ENCODE measurements around the gene EPN1.
"Not testable (repeated sequence)": the region's sequence is repeated elsewhere in the genome, so short reads cannot be mapped to it uniquely, and the experiment has no call there.

The EPN1 gene

GRCh38 chr19:55720214-55720746 is 45.3 kb downstream of the EPN1 start:
- no peak overlapping the region for H3K27ac ChIP-seq (ENCODE audit: insufficient read depth, low read depth, low read length, poor library complexity, severe bottlenecking)
- no peaks in the 10 kb centered on the region for H3K9me3 ChIP-seq (ENCODE audit: control insufficient read depth, low read length)
- H3K4me1 ChIP-seq (ENCODE audit: control insufficient read depth, insufficient read depth, low read length) = no peaks in the 10 kb centered on the region
- H3K4me3 ChIP-seq (ENCODE audit: insufficient read depth, low read depth, low read length) = no peak overlapping the region
- no peaks in the 10 kb centered on the region for H3K36me3 ChIP-seq (ENCODE audit: control insufficient read depth, insufficient read depth, low read length)
- no peaks in the 10 kb centered on the region for H3K27me3 ChIP-seq (ENCODE audit: control insufficient read depth, insufficient read depth, low read length, poor library complexity, severe bottlenecking)
- WGBS, 2 experiments = 52 to 62% methylated on average over 4 to 5 of the region's 5 CpGs

- H3K9me3 ChIP-seq (ENCODE audit: control insufficient read depth, low read length) = no peaks in the 10 kb centered on the region
- H3K27ac ChIP-seq (ENCODE audit: insufficient read depth, low read depth, low read length, poor library complexity, severe bottlenecking) = no peak overlapping the region
- no peaks in the 10 kb centered on the region for H3K36me3 ChIP-seq (ENCODE audit: control insufficient read depth, insufficient read depth, low read length)
- WGBS, 2 experiments = 75 to 78% methylated on average over 3 of the region's 3 CpGs
- no peaks in the 10 kb centered on the region for H3K27me3 ChIP-seq (ENCODE audit: control insufficient read depth, insufficient read depth, low read length, poor library complexity, severe bottlenecking)
- H3K4me3 ChIP-seq (ENCODE audit: insufficient read depth, low read depth, low read length) = no peak overlapping the region
- H3K4me1 ChIP-seq (ENCODE audit: control insufficient read depth, insufficient read depth, low read length) = no peaks in the 10 kb centered on the region
Observed at GRCh38 chr19:55720801-55721200, 45.8 kb downstream of the EPN1 start.

GRCh38 chr19:55723491-55723890 is 48.5 kb downstream of the EPN1 start:
- no peaks in the 10 kb centered on the region for H3K9me3 ChIP-seq (ENCODE audit: control insufficient read depth, low read length)
- H3K27ac ChIP-seq (ENCODE audit: insufficient read depth, low read depth, low read length, poor library complexity, severe bottlenecking) = no peak overlapping the region
- H3K36me3 ChIP-seq (ENCODE audit: control insufficient read depth, insufficient read depth, low read length) = no peaks in the 10 kb centered on the region
- H3K27me3 ChIP-seq (ENCODE audit: control insufficient read depth, insufficient read depth, low read length, poor library complexity, severe bottlenecking) = no peaks in the 10 kb centered on the region
- H3K4me1 ChIP-seq (ENCODE audit: control insufficient read depth, insufficient read depth, low read length) = no peaks in the 10 kb centered on the region
- 68 to 81% methylated on average over 8 of the region's 8 CpGs for WGBS, 2 experiments
- no peak overlapping the region for H3K4me3 ChIP-seq (ENCODE audit: insufficient read depth, low read depth, low read length)

GRCh38 chr19:55730378-55730777 is 55.4 kb downstream of the EPN1 start:
- WGBS, 2 experiments = 64 to 79% methylated on average over 2 of the region's 2 CpGs

GRCh38 chr19:55738302-55738701 is 63.3 kb downstream of the EPN1 start, which contains the start of gene NLRP9:
TSS of gene NLRP9 (minus strand) at chr19:55738402. CDS start at chr19:55738374, 28 bp downstream.
- Histone ChIP-seq H3K27ac (ENCODE audit: insufficient read depth, low read depth, low read length, poor library complexity, severe bottlenecking) (no peak within 1 kb of the TSS), H3K9me3 (ENCODE audit: control insufficient read depth, low read length) (no peaks in the 10 kb centered on the region), H3K4me1 (ENCODE audit: control insufficient read depth, insufficient read depth, low read length) (no peaks in the 10 kb centered on the region), H3K27me3 (ENCODE audit: control insufficient read depth, insufficient read depth, low read length, poor library complexity, severe bottlenecking) (no peaks in the 10 kb centered on the region), H3K36me3 (ENCODE audit: control insufficient read depth, insufficient read depth, low read length) (no peaks in the 10 kb centered on the region), H3K4me3 (ENCODE audit: insufficient read depth, low read depth, low read length) (no peak within 1 kb of the TSS)
- 66 to 85% methylated on average over 3 of the region's 3 CpGs for WGBS, 2 experiments

More at GRCh38 chr19:55730378-55730777, 55.4 kb downstream of the EPN1 start:
- not testable (repeated sequence) for H3K36me3 ChIP-seq (ENCODE audit: control insufficient read depth, insufficient read depth, low read length); H3K9me3 ChIP-seq (ENCODE audit: control insufficient read depth, low read length); H3K27ac ChIP-seq (ENCODE audit: insufficient read depth, low read depth, low read length, poor library complexity, severe bottlenecking); H3K27me3 ChIP-seq (ENCODE audit: control insufficient read depth, insufficient read depth, low read length, poor library complexity, severe bottlenecking); H3K4me1 ChIP-seq (ENCODE audit: control insufficient read depth, insufficient read depth, low read length); H3K4me3 ChIP-seq (ENCODE audit: insufficient read depth, low read depth, low read length)

- Histone ChIP-seq H3K27ac (ENCODE audit: insufficient read depth, low read depth, low read length, poor library complexity, severe bottlenecking) (no peak overlapping the region), H3K4me1 (ENCODE audit: control insufficient read depth, insufficient read depth, low read length) (no peaks in the 10 kb centered on the region), H3K36me3 (ENCODE audit: control insufficient read depth, insufficient read depth, low read length) (no peaks in the 10 kb centered on the region), H3K27me3 (ENCODE audit: control insufficient read depth, insufficient read depth, low read length, poor library complexity, severe bottlenecking) (no peaks in the 10 kb centered on the region), H3K9me3 (ENCODE audit: control insufficient read depth, low read length) (peaks cover 5% of the 10 kb centered on the region), H3K4me3 (ENCODE audit: insufficient read depth, low read depth, low read length) (no peak overlapping the region)
- 78% methylated on average over 6 of the region's 6 CpGs for WGBS, 2 experiments
Observed at GRCh38 chr19:55750715-55751114, 75.7 kb downstream of the EPN1 start.

- H3K27ac ChIP-seq (ENCODE audit: insufficient read depth, low read depth, low read length, poor library complexity, severe bottlenecking) = no peak overlapping the region
- no peak overlapping the region for H3K4me3 ChIP-seq (ENCODE audit: insufficient read depth, low read depth, low read length)
- no peaks in the 10 kb centered on the region for H3K36me3 ChIP-seq (ENCODE audit: control insufficient read depth, insufficient read depth, low read length)
- no peaks in the 10 kb centered on the region for H3K4me1 ChIP-seq (ENCODE audit: control insufficient read depth, insufficient read depth, low read length)
- H3K9me3 ChIP-seq (ENCODE audit: control insufficient read depth, low read length) = peaks cover 7% of the 10 kb centered on the region
- 43 to 60% methylated on average over 2 to 3 of the region's 3 CpGs for WGBS, 2 experiments
- H3K27me3 ChIP-seq (ENCODE audit: control insufficient read depth, insufficient read depth, low read length, poor library complexity, severe bottlenecking) = no peaks in the 10 kb centered on the region
Observed at GRCh38 chr19:55753401-55753800, 78.4 kb downstream of the EPN1 start.

GRCh38 chr19:55756808-55757207 is 81.8 kb downstream of the EPN1 start:
- H3K27me3 ChIP-seq (ENCODE audit: control insufficient read depth, insufficient read depth, low read length, poor library complexity, severe bottlenecking); H3K4me1 ChIP-seq (ENCODE audit: control insufficient read depth, insufficient read depth, low read length); H3K4me3 ChIP-seq (ENCODE audit: insufficient read depth, low read depth, low read length); H3K9me3 ChIP-seq (ENCODE audit: control insufficient read depth, low read length); H3K36me3 ChIP-seq (ENCODE audit: control insufficient read depth, insufficient read depth, low read length); H3K27ac ChIP-seq (ENCODE audit: insufficient read depth, low read depth, low read length, poor library complexity, severe bottlenecking): not testable (repeated sequence)
- WGBS, 2 experiments = 57 to 65% methylated on average over 4 of the region's 4 CpGs

- H3K9me3 ChIP-seq (ENCODE audit: control insufficient read depth, low read length); H3K36me3 ChIP-seq (ENCODE audit: control insufficient read depth, insufficient read depth, low read length); H3K27me3 ChIP-seq (ENCODE audit: control insufficient read depth, insufficient read depth, low read length, poor library complexity, severe bottlenecking); H3K4me3 ChIP-seq (ENCODE audit: insufficient read depth, low read depth, low read length); H3K27ac ChIP-seq (ENCODE audit: insufficient read depth, low read depth, low read length, poor library complexity, severe bottlenecking); H3K4me1 ChIP-seq (ENCODE audit: control insufficient read depth, insufficient read depth, low read length): not testable (repeated sequence)
- 84 to 94% methylated on average over 2 of the region's 3 CpGs for WGBS, 2 experiments
Observed at GRCh38 chr19:55758797-55759196, 83.8 kb downstream of the EPN1 start, which contains the start of gene RFPL4A. TSS of gene RFPL4A (plus strand) at chr19:55759097. CDS start at chr19:55761801, 2,704 bp downstream.
